ENCODE measurements around the gene SPOCK1.

GRCh38 chr5:137205231-137206027, 293.7 kb downstream of the SPOCK1 start:
- TF ChIP-seq POLR2A (IDR thresholded peaks at IDR 0.05; ENCODE audit: low read depth, low read length) = no peak
- no peak for TF ChIP-seq USF2 (IDR thresholded peaks at IDR 0.05; ENCODE audit: low read depth, low read length)
- TF ChIP-seq CTCF (conservative IDR thresholded peaks at IDR 0.05; ENCODE audit: low read depth, low read length) = no peak
- no peak for TF ChIP-seq RAD21 (IDR thresholded peaks at IDR 0.05; ENCODE audit: low read length)
- TF ChIP-seq RCOR1 (IDR thresholded peaks at IDR 0.05; ENCODE audit: insufficient replicate concordance, low read length) = no peak
- TF ChIP-seq MAFK (IDR thresholded peaks at IDR 0.05; ENCODE audit: low read depth, low read length) = no peak
- no peak for TF ChIP-seq MAZ (IDR thresholded peaks at IDR 0.05; ENCODE audit: borderline replicate concordance, low read depth, low read length)
- no peak for TF ChIP-seq CEBPB (IDR thresholded peaks at IDR 0.05; ENCODE audit: low read depth, low read length)

All from IMR-90 (cell line).